Measurements from ENCODE around the gene SMO.
A peak's percentile ranks its signal among the peaks of the same experiment; 100 is the strongest.
"Not testable (repeated sequence)": the region's sequence is repeated elsewhere in the genome, so short reads cannot be mapped to it uniquely, and the experiment has no call there.

Gene SMO

DNA sequence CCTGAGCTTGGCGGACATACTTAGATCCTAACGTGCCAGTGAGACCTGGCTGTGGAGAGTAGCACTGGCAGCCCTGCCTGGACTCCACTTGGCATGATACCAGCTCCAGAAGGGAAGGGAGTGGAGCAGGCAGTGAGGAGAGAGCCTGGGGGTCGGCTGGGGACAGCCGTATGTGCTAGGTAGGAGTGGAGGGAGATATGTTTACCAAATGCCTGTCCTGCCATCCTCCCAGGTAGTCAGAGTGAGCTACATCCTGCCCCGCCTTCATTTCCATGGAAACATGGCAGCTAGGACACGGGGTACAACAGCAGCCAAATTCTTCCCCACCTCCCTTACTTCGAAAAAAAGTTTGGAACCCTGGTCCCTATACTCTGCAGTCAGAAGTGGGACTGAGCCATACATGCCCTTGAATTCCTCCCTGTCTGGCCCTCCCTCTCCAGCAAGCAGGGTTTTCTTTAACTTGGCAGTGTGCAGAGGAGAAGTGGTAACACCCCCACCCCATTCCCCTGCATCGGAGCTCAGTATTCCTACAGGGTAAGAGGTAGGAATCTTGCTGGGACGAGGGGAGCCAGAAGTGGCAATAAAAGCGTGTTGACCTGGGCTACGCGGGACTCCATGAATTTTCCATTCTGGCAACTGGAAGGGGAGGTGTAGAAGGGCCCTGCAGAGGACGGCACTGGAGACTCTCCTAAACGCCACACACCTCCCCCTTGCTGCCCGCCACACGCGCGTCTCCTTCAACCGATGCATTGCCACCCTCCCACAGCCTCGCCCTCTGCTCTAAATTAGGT lies 20.0 kb upstream of the SMO start:
- ChIA-PET CTCF (interaction anchor here (1.1 to 10.0 kb wide), 11 partner anchors 8 to 79 kb away, joined by 3 to 297 read pairs (median 7); partner anchors contain the start of gene SMO), POLR2A (no interaction called here)
- H3K4me3 ChIP-seq (ENCODE audit: low read depth, low read length), result peak overlapping the region; percentile 55
- TF ChIP-seq, protein P1, sequence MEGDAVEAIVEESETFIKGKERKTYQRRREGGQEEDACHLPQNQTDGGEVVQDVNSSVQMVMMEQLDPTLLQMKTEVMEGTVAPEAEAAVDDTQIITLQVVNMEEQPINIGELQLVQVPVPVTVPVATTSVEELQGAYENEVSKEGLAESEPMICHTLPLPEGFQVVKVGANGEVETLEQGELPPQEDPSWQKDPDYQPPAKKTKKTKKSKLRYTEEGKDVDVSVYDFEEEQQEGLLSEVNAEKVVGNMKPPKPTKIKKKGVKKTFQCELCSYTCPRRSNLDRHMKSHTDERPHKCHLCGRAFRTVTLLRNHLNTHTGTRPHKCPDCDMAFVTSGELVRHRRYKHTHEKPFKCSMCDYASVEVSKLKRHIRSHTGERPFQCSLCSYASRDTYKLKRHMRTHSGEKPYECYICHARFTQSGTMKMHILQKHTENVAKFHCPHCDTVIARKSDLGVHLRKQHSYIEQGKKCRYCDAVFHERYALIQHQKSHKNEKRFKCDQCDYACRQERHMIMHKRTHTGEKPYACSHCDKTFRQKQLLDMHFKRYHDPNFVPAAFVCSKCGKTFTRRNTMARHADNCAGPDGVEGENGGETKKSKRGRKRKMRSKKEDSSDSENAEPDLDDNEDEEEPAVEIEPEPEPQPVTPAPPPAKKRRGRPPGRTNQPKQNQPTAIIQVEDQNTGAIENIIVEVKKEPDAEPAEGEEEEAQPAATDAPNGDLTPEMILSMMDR (IDR thresholded peaks at IDR 0.05; ENCODE audit: insufficient read depth, low read length, missing control alignments), result no peak
- no peak for DNase-seq (ENCODE audit: low read depth, low spot score)

DNA sequence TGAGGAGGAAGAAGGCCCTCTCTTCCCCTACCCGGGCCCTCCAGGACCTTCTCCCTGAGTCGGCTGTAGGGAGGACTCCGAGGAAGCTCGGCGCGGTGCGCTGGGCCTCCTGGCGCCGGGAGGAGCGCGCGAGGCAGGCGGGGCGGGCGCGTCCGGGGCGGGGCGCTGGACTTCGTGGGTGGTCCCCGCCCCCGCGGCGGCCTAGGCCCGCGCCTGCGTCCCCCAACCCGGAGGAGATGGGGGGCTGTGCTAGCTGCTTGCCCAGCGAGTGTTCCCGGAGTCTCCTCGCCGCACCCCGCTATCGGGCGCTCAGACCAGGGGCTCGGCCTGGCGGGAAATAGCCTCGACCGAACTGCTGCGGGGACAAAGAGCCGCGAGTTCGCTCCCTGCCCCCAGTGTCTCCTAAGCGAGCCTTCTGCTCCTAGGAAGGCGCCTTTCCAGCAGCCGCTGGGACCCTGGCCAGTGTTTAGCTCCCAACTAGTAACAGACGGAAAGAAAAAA lies 19.2 kb upstream of the SMO start:
- TF ChIP-seq, protein P1 (IDR thresholded peaks at IDR 0.05; ENCODE audit: insufficient read depth, low read length, missing control alignments), result no peak
- peak overlapping the region; percentile 55 for H3K4me3 ChIP-seq (ENCODE audit: low read depth, low read length)
- DNase-seq (ENCODE audit: low read depth, low spot score), result no peak
- POLR2A ChIA-PET, result no interaction called here
- CTCF ChIA-PET, result interaction anchor here (1.3 to 10.0 kb wide), 7 partner anchors 8 to 80 kb away, joined by 4 to 297 read pairs (median 12); no protein-coding TSS in a partner anchor

DNA sequence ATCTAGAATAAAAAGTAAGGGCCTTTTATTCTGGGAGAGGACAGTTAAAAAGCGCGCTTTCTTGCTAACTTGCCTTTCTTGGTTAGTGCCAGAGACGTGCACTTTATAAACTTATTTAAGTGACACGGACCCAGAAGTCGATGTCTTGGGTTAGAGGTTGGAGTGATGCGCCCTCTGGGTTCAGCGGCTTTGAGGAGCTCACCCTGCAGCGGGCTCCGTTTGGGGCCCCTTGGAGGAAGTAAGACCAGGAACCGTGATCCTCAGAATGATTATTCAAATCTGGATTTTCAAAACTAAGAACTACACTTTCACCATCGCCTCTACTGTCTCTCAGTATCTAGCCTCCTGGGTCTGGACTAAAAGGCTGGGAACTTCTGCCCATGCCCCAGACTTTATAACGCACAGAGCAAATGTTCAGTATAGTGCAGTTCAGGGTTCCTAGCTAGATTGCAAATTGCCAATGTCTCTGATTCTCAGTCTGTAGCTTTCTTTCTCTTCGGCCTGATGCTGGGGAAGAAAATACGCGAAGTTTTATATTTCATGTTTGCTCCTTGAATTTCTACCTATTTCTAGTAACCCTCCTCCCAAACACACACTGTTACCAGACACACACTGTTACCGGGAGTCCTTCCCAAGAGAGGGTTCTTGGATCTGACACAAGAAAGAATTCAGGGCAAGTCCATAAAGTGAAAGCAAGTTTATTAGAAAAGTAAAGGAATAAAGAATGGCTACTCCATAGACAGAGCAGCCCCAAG lies 18.6 kb upstream of the SMO start:
- no peak overlapping the region for H3K4me3 ChIP-seq (ENCODE audit: low read depth, low read length)
- no peak for DNase-seq (ENCODE audit: low read depth, low spot score)
- CTCF ChIA-PET, result interaction anchor here (1.7 to 10.0 kb wide), 5 partner anchors 9 to 48 kb away, joined by 6 to 297 read pairs (median 19); no protein-coding TSS in a partner anchor
- POLR2A ChIA-PET, result no interaction called here
- TF ChIP-seq, protein P1 (IDR thresholded peaks at IDR 0.05; ENCODE audit: insufficient read depth, low read length, missing control alignments), result no peak

DNA sequence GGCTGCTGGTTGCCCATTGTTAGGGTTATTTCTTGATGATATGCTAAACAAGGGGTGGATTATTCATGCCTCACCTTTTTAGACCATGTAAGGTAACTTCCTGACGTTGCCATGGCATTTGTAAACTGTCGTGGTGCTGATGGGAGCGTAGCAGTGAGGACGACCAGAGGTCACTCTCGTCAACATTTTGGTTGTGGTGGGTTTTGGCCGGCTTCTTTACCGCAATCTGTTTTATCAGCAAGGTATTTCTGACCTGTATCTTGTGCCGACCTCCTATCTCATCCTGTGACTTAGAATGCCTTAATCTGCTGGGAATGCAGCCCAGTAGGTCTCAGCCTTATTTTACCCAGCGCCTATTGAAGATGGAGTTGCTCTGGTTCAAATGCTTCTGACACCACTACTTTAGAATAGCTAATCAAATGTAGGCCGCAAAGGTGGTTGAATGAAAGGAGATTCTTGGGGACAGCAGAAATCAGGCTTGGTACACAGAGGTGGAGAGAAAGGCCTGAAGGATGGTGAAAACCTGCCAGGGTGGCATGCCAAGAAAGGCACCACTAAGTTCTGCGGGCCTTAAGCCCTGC lies 17.9 kb upstream of the SMO start:
- DNase-seq (ENCODE audit: low read depth, low spot score), result no peak
- no peak overlapping the region for H3K4me3 ChIP-seq (ENCODE audit: low read depth, low read length)
- TF ChIP-seq, protein P1 (IDR thresholded peaks at IDR 0.05; ENCODE audit: insufficient read depth, low read length, missing control alignments), result no peak
- POLR2A ChIA-PET, result no interaction called here
- CTCF ChIA-PET, result interaction anchor here (0.9 to 10.0 kb wide), 5 partner anchors 10 to 47 kb away, joined by 3 to 297 read pairs (median 12); no protein-coding TSS in a partner anchor

GRCh38 chr7:129173861-129174260 lies 14.6 kb upstream of the SMO start:
- H3K4me3 ChIP-seq (ENCODE audit: low read depth, low read length); POLR2A ChIA-PET; DNase-seq (ENCODE audit: low read depth, low spot score): not testable (repeated sequence)
- CTCF ChIA-PET, result interaction anchor here (2.5 kb wide), 1 partner anchor 10 kb away, joined by 25 read pairs; no protein-coding TSS in a partner anchor

GRCh38 chr7:129176916-129177710 lies 11.3 kb upstream of the SMO start:
- ChIA-PET POLR2A (no interaction called here), CTCF (interaction anchor here (3.3 kb wide), 1 partner anchor 14 kb away, joined by 28 read pairs; no protein-coding TSS in a partner anchor)
- DNase-seq (ENCODE audit: low read depth, low spot score), result no peak
- TF ChIP-seq, protein P1 (IDR thresholded peaks at IDR 0.05; ENCODE audit: insufficient read depth, low read length, missing control alignments), result no peak
- no peak overlapping the region for H3K4me3 ChIP-seq (ENCODE audit: low read depth, low read length)
